ENCODE data around the gene CRYGB.
A peak's percentile ranks its signal among the peaks of the same experiment; 100 is the strongest.

CRYGB gene, protein sequence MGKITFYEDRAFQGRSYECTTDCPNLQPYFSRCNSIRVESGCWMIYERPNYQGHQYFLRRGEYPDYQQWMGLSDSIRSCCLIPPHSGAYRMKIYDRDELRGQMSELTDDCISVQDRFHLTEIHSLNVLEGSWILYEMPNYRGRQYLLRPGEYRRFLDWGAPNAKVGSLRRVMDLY

DNA sequence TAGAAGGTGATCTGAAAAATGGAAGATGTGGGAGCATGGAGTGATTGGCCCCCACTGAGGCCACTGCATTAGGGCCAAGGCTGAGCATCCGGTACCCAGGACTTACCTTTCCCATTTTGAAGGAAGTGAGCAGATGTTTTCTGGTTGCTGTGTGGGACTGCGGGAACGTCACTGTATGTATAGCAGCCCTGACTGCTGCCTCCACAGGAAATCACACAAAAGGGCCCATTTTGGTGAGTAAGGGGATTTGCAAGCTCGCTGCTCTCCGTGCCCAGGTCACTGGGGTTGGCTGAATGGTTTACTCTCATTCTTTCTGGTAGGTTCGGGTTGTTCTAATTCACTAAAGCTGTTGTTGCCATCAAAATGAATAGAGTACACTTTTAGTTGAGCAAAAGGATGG, at the start of gene CRYGB:
Gene CRYGB (minus strand): TSS at position 153 of the 400 bp plus-strand sequence. CDS start 38 bp downstream, at position 115.
- DNase-seq: no peak

DNA sequence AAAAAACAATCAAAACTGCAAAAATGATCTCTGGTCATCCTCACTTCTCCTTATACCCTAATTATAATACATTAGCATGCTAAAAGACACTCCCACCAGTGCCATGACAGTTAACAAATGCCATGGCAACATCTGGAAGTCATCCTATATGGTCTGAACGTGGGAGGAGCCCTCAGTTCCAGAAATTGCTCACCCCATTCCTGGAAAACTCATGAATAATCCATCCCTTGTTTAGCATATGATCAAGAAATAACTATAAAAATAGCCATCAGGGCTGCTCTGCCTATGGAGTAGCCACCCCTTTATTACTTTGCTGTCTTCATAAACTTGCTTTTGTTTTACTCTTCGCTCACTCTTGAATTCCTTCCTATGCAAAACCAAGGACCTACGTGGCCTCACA, 49.6 kb upstream of the CRYGB start:
- no peak for DNase-seq

DNA sequence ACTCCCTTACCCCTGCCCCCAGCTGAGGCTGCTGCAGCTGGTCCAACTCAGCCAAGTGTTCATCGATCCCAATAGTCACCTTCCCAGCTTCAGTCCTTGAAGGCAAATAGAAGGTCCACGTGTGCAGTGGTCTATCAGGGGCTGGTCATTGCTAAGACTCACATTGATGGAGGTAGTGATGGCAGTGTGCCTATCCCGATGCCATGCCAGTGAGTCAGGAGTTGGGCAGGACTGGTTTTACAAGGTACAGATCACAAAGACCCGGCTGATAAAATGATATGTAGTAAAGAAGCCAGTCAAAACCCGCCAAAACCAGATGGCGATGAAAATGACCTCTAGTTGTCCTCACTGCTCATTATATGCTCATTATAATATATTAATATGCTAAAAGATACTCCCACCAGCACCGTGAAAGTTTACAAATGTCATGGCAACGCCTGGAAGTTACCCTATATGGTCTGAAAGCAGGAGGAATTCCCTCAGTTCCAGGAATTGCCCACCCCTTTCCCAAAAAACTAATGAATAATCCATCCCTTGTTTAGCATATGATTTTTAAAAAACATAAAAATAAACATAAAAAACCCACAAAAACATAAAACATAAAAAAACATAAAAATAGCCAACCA, 46.8 kb upstream of the CRYGB start:
- no peak for DNase-seq

DNA sequence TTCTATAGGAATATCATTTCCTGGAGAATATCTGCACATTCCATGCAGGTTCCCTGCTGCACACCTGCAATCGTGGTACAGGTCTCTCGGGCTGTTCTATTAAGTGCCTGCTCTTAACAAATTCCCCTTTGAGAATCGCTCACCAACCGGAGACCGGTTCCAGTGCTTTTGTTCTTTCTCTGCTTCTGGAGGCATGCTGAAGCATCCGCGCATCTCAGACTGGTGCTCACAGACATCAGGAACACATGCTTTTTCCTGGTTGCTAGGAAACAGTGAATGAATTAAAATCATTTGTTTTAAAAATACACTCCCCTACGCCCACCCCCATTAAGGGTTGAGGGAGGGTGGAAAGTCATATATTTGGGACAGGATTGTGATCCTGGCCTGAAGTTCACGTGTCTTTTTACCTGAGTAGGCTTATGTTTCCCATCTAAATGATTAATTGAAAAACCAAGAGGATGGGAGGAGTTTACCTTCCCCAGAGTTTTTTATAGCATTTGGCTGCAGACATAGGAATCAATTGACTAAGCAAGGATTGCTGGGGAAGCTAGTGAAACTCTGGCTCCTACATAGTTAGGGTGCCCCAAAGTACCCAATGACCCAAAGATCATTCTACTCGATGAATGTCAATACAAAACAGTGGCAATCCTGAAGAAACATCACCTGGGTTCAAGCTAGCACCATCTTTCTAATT, 44.0 kb upstream of the CRYGB start, which contains the start of gene C2orf80:
Gene C2orf80 (minus strand): TSS at position 221 of the 694 bp plus-strand sequence. CDS start 3,044 bp downstream, outside the sequence.
- DNase-seq: no peak

DNA sequence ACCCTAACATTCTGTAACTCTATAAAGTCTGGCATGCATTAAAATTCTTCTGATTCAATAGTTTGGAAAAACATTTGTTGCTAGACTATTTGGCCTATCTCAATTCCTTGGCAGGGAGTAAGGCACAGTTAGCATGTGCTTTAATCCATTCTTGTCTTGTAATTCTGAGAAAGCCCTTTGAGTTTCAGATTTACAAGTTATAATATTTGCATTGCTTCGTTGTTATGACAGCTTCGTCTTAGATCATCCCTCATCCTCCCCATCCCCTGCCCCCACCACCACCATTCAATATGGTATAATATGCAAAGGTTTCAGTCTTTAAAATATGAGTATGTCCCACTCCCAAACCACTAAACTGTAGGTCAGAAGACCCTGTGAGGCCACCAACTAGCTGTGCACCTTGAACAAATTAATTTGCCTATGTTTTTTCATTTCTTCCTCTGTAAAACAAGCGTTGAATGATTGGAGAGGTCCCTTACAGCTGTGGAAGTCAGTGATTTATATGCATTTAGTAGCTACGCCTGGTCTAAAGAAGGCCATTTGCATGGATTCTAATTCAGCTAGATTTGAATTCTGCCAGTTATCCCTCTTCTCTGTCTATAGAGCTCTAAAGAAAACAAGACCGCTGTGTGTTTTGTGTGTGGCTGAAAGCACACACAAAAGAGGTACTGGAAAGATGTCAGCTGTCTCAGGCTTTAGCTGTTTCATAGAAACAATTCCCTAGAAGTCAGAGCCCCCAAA, 43.3 kb upstream of the CRYGB start:
- no peak for DNase-seq

DNA sequence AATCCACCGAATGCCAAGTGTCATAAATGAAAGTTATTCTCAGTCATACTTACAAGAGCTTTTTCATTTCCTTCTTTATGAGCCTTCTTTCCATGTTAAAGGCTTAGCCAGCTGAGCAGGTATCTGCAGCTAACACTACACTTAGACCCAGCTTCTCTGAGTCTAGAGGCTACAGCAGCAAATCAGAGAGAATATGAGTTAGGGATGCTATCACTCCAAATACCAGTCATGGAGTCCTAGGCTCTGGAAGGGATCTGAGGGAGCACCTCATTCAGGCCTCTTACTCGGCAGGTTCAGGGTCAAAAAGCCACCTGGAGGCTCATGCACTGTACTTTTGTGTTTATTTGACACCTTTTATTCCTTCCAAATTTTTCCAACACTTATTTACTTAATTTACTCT, 40.9 kb upstream of the CRYGB start:
- no peak for DNase-seq

DNA sequence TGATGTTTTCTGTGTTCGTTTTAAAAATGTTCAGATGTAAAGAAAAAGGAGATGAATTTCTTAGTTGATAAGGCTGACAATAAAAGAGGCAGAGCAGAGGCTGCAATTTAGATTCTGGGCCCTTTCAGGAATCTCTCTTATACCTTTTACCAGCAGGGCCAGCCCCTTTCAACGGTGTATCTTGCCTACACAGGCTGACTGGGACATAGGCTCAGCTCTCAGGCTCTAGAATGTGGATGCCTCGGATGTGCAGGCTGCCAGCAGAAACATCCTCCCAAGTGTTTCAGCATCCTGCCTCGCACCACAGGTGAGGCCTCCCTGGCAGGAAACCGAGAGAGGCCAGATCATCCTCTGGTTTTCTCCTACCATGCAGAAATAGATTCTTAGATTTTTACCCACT, 40.5 kb upstream of the CRYGB start:
- no peak for DNase-seq

DNA sequence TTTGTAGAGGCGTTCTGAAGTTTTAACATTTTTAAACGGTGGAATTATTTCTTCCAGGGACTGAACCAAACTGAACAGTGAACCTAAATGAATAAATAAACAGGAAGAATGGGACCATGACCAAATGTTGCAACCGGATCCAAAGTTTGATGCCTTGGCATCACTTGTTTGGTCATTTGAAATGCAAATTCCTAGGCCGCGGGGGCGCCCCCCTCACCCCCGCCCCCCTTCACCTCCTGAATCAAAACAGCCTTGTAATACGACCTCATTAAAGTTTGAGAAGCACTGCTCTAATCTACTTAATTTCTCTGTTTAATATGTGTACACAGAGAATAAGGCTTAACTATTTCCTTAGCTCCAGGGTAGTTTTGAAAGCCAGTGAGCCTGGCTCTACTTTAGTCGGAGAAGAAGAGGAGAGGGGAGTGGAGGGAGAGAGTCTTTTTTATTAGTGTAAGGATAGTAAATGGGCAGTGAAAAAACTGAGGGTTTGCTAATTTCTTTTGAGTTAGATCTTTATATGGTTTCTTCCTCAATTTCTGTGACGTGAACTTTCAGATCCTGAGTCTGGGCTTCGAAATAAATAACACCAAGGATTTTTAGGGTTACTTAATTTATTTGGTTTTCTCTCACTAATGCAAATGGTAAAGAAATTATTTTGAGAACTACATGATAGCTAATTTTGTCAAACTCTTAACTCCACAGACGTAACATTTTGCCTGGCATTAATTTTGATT, 38.2 kb upstream of the CRYGB start:
- peak; percentile 37 for DNase-seq

DNA sequence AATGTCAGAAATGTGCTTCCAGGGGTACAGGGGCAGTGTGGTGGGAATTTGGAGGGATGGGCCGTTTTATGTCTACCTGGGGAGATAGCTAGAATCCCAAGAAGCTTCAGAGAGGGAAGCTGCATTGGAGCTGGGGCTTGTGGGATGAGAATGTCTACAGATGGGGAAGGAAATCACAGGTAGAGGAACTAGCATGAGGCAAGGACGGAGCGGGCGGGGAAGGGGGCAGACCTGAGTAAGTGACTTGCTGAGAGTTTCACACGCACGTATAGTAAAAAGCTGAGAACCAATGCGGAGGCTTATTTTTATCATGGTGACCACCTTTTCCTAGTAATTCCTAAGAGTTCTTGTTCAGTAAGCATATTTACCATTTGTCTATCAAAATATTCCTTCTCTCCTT, 37.6 kb upstream of the CRYGB start:
- no peak for DNase-seq

DNA sequence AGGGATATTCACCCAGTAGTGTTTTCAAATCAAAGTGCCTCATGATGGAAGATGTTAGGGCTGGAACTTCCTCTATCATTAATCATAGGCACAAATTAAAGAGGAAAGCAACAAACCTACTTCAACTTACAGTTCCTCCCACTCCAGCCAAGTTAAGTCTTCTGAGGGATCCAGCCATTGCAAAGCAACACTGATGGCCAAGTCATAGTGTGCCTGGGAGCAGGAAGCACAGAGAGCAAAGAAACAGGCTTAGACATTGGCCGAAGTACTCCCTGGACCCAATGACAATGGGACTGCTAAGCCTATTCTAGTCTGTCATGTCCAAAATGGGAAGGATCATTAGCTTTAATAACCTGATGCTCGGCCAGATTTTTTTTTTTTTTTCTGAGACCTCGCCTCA, 36.9 kb upstream of the CRYGB start:
- peak; percentile 12 for DNase-seq

DNA sequence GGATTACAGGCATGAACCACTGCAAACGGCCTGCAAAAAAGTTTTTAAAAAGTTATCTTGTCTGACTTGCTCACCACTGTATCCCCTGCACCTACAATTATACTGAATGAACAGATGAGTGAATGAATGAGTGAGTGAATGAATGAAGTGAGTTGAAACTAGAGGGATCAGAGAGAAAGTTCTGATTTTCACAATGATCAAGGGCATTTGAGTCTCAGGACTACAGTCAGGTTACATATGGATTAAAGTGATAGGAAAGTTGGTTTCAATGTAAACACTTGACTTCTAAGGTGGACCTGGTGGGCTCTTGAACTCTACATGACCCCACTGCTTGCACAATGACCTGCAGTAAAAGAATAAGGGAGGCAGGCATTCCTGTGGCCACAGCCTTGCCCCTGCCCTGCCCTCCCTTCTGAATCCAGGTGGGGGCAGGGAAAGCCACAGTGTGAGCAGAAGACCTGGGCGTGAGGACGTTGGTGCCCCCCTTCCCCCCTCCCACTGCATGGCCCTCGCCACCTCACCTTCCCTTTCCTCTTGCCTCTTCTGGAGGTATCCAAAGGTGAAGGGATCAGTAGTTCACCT, 33.2 kb upstream of the CRYGB start:
- no peak for DNase-seq

DNA sequence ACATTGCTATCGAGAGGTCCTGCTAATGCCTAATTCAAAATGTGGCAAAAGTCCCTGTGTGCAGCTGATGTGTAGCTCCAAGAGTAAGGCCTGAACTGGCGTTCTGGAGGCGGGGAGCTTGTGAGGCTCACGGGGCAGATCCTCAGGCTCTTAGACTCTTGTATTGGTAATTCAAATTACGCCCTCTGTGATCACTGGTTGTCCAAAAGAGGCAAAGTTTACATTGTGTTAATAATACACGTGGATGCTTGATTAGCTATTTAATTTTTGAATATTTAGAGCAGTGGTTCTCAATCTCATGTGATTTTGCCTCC, 29.8 kb upstream of the CRYGB start:
- DNase-seq: no peak

DNA sequence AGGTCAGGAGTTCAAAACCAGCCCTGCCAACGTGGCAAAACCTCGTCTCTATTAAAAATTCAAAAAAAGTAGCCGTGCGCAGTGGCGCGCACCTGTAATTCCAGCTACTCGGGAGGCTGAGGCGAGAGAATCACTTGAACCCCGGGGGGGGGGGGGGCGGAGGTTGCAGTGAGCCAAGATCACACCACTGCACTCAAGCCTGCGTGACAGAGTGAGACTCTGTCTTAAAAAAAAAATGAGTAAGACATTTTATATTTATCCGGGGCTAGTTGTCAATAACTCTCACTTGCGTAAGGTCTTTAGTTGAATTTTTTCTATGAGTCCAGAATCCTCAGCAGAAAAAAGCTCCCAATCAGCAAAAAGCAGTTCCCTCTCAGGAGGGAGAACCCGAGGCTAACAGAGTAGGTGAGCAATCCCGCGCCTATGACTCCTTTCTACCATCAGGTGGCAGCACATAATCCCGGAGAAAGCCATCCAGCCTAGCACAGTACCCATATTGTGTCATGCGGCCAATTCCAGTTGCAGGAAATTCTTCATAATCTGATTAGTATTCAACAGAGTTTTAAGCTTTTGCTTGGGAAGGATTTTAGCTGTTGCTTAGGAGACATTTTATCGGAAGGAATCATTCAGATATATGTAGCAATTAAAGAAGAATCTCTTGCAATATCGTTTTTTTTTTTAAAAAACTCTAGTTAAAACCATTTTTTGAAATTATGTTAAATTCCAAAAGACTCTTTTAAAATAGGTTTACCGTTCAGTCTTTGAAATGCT, 29.3 kb upstream of the CRYGB start:
- DNase-seq: peak; percentile 79

DNA sequence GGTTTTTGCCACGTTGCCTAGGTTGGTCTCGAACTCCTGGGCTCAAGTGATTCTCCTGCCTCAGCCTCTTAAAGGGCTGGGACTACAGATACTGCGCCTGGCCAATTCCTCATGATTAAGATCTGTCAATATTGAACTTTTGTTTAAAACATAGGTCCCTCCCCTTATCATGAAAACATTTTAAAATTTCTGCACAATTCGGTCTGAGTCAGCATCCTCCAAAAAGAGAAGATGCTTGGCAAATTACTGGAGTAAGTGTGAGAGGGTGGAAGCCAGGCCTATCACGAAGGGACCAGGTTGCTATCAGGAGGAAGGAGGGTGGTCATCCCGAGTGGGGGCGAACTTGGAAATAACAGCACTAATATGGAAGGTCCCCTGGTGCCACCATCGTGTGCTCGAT, 28.2 kb upstream of the CRYGB start:
- no peak for DNase-seq

DNA sequence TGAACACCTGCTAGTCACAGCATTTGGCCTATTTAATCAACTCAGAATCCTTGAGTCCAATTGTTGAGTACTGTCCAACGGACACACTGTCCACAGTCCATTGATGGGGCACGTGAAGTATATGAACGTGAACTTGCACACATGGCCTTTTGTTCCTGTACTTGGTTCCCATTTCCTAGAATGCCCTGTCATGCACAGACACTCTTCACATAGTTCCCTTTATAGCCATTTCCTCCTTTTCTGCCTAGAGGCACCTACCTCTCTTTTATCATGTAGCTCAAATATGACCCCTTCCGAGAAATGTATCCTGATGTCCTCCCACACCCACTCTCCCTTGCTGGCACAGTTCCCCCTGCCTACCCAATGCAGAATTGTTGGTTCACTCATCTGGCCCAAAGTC, 26.2 kb upstream of the CRYGB start:
- DNase-seq: peak; percentile 86

DNA sequence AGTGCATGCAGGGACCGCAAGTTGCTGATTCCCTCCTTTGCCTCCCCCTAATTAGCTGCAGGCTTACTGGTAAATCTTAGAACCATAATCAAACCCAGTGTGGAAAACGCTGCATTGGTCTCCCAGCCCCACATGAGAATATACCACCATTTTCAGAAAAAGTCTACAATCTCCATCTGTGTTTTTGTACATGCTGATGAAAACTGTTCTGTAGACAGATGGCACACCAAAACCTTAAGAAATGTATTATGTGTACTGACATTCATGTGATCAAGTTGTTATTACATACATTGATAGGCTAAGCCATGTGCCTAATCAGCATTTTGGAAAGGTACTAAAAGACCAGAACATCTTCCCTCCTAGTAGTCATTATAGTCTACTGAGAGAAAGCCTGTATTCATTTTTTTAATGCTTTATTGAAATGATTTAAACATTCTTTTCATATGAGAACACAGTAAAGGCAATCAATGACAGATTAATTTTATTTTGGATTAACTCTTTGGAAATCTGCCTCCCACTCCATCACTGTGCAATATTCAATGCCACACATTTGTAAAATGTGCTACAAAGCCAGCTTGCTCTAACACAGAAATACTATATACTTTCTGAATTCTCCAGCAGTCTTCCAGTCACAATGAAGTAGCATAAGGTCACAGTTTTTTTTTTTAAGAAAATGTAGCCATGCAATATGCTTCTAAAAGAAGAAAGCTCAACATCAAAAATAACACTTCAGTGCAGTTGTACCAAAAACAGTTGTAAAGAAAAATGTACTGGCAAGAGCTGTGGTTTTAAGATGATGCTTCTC, 19.2 kb upstream of the CRYGB start:
- DNase-seq: no peak

DNA sequence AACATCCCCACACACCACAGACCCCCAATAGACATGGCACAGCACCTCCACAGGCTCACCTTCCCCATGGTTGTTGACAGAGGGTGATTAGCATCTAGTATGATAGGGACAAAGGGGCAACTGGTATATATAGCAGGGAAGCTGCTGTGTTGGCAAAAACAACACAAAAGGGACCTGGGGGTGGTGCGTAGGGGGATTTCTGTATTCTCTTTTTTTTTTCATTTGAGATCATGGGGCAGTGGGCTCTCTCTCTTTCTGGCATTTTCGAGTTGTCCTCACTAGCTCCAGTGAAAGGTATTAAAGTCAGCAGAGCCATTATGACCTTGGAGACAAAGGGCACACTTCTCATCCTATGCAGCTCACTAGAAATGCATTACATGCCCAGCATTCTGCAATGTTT, 17.5 kb upstream of the CRYGB start, which contains the start of gene CRYGA:
Gene CRYGA (minus strand): TSS at position 101 of the 400 bp plus-strand sequence. CDS start 33 bp downstream, at position 68.
- DNase-seq: no peak

DNA sequence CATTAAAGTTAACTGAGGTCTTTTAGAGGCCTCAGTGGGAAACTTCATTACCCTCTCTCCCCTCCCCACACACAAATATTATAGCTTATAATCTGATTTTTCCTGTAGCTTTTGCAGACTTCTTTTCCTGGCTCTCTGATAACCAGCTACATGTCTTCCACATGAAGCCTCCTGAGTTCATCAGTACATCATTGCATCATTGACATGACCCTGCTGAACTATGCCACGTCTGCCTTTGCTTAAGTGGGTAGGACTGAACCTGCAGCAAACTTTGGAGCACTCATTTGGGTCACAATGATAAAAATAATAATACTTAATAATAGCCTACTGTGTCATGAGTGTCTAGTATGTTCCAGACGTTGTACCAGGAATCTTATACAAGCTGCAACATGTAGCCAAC, 10.5 kb upstream of the CRYGB start:
- DNase-seq: no peak

DNA sequence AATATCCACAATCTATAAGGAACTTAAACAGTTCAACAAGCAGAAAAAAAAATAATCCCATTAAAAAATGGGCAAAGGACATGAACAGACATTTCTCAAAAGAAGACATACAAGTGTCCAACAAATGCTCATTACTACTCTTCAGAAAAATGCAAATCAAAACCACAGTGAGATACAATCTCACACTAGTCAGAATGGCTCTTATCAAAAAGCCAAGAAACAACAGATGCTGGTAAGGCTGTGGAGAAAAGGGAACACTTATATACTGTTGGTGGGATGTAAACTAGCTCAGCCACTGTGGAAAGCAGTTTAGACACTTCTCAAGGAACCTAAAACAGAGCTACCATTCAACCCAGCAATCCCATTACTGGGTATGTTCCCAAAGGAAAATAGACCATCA, 7.2 kb upstream of the CRYGB start:
- no peak for DNase-seq

DNA sequence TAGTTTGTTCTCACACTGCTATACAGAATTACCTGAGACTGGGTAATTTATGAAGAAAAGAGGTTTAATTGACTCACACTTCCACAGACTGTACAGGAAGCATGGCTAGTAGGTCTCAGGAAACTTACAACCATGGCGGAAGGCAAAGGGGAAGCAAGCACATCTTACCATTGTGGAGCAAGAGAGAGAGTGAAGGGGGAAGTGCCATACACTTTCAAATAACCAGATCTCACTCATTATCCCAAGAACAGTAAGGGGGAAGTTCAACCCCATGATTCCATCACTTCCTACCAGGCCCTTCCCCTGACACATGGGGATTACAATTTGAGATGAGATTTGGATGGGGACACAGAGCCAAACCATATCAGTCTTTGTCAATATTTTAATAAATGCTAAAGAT, 5.0 kb upstream of the CRYGB start:
- peak; percentile 79 for DNase-seq

DNA sequence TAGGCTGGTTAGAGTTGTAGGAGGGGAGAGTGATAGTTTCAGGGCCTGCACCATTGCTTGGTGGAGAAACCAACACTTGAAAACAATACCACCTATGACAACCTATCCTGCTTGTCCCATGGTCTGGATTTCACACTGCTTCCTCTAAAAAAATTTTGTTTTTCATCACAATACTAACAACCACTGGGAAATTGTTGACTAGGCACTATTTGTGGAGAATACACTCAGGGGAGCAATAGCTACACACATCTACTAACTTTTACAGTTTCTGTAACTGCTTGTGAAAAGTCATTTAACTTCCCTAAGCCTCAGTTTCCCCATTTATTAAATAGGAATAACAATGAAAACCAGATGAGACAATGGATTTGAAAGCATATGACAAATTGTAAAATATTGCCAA, 4.1 kb upstream of the CRYGB start:
- DNase-seq: no peak
